Measurements from ENCODE around the gene MEF2D. TPM values are rescaled to one million over a fixed set of nuclear protein-coding genes. Genes with fewer than 3 reads are reported as not detected.

The MEF2D gene
- total RNA-seq, 2 experiments from 2014 or later = 155 to 162 TPM

DNA sequence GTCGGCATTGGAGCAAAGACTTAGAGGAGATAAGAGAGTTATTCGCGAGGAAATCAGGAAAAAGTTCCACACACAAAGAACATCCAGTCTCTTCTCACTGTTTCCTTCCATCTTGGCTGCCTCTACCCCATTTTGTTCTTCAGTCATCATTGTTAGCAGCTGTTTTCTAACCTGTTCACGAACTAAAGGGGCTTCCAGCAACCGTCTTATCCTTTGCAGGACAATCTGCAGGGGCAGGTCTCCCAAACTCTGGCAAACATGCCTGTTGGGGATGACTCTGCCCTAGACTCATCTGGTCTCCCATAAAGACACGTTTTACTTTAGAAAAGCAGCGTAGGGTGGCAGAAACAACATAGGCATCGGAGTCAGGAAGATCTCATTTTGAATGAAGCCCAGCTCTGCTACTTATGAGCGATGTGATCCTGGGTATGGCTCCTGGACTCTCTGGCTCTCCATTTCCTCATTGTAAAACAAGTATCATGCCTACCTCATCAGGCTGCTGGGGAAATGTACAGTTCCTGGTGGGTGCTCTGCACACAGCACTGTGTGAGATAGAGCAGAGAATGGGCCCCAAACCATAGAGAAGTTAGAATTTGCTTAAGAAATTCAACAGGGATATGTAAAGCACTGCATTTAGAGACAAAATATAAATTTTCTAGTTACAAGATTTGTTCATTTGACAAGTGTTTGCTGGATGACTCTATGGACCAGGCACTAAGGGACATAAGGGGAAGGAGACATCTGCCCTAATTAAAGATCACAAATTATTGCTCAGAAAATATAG is 59.7 kb downstream of the MEF2D start:
- H3K27me3 Mint-ChIP-seq = peaks cover 87% of the 10 kb centered on the region
- DNase-seq (no peak), ATAC-seq (ENCODE audit: poor library complexity) (no peak)
- intact Hi-C loops (cut with DNase I, micrococcal nuclease) = no loop called here
- H3K4me3 Mint-ChIP-seq = no peak overlapping the region
- H3K27me3 ChIP-seq (ENCODE audit: control insufficient read depth in 1 of 2, insufficient read depth in 2 of 2, low read length in 2 of 2) = peaks cover 84 to 91% of the 10 kb centered on the region in 2 experiments
- TF ChIP-seq, protein P1, sequence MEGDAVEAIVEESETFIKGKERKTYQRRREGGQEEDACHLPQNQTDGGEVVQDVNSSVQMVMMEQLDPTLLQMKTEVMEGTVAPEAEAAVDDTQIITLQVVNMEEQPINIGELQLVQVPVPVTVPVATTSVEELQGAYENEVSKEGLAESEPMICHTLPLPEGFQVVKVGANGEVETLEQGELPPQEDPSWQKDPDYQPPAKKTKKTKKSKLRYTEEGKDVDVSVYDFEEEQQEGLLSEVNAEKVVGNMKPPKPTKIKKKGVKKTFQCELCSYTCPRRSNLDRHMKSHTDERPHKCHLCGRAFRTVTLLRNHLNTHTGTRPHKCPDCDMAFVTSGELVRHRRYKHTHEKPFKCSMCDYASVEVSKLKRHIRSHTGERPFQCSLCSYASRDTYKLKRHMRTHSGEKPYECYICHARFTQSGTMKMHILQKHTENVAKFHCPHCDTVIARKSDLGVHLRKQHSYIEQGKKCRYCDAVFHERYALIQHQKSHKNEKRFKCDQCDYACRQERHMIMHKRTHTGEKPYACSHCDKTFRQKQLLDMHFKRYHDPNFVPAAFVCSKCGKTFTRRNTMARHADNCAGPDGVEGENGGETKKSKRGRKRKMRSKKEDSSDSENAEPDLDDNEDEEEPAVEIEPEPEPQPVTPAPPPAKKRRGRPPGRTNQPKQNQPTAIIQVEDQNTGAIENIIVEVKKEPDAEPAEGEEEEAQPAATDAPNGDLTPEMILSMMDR (IDR thresholded peaks at IDR 0.05) = no peak
- H3K4me3 ChIP-seq (ENCODE audit: low read length) = no peak overlapping the region
- H3K4me1 ChIP-seq (ENCODE audit: insufficient read depth, low read length) = peaks cover 31% of the 10 kb centered on the region
- no peak overlapping the region for H3K27ac Mint-ChIP-seq
- H3K36me3 Mint-ChIP-seq (ENCODE audit: low read depth) = no peaks in the 10 kb centered on the region
- peaks cover 0 to 23% of the 10 kb centered on the region in 2 experiments for H3K9me3 ChIP-seq (ENCODE audit: control insufficient read depth in 1 of 2, insufficient read depth in 1 of 2, low read length in 2 of 2)
- H3K9me3 Mint-ChIP-seq = no peaks in the 10 kb centered on the region
- H3K4me1 Mint-ChIP-seq (ENCODE audit: low read depth) = peaks cover 23% of the 10 kb centered on the region
- no peaks in the 10 kb centered on the region for H3K36me3 ChIP-seq (ENCODE audit: insufficient read depth, low read length)
- POLR2A ChIA-PET = interaction anchor here (0.6 to 1.5 kb wide), 2 partner anchors 16 kb away, joined by 3 read pairs; no protein-coding TSS in a partner anchor
- H3K27ac ChIP-seq (ENCODE audit: low read depth in 1 of 2, low read length in 2 of 2) = no peak overlapping the region
- CTCF ChIA-PET = interaction anchor here (1.7 to 4.0 kb wide), 2 partner anchors 9 to 55 kb away, joined by 3 to 40 read pairs; no protein-coding TSS in a partner anchor

DNA sequence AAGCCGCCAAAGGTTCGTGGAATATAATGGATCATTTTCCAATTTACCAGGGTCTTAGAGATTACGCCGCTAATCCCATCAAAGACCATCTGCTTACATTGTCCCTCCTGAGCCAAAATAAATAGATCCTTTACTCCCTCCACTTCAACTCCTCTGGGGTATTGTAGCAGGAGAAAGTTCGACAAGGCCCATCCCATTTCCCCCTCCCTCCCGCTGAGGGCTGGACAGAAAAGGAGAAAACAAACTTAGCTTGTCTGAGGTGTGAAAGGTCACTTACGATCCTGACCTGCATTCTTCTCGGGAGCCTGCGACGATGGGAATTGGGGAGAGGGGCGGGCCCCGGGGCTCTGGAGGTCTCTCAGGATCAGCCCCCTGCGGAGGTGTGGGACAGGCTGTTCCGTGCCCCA is 60.8 kb downstream of the MEF2D start:
- Histone ChIP-seq H3K4me3 (ENCODE audit: low read length) (no peak overlapping the region), H3K9me3 (ENCODE audit: control insufficient read depth in 1 of 2, insufficient read depth in 1 of 2, low read length in 2 of 2) (peaks cover 0 to 30% of the 10 kb centered on the region in 2 experiments), H3K4me1 (ENCODE audit: insufficient read depth, low read length) (peaks cover 37% of the 10 kb centered on the region), H3K36me3 (ENCODE audit: insufficient read depth, low read length) (no peaks in the 10 kb centered on the region), H3K27me3 (ENCODE audit: control insufficient read depth in 1 of 2, insufficient read depth in 2 of 2, low read length in 2 of 2) (peaks cover 88 to 98% of the 10 kb centered on the region in 2 experiments), H3K27ac (ENCODE audit: low read depth in 1 of 2, low read length in 2 of 2) (no peak overlapping the region)
- DNase-seq = no peak
- peaks cover 27% of the 10 kb centered on the region for H3K4me1 Mint-ChIP-seq (ENCODE audit: low read depth)
- H3K36me3 Mint-ChIP-seq (ENCODE audit: low read depth) = no peaks in the 10 kb centered on the region
- no peak overlapping the region for H3K27ac Mint-ChIP-seq
- H3K4me3 Mint-ChIP-seq = no peak overlapping the region
- TF ChIP-seq, protein P1 (IDR thresholded peaks at IDR 0.05) = no peak
- no peak for ATAC-seq (ENCODE audit: poor library complexity)
- no peaks in the 10 kb centered on the region for H3K9me3 Mint-ChIP-seq
- intact Hi-C loops (cut with DNase I, micrococcal nuclease) = no loop called here
- ChIA-PET POLR2A (no interaction called here), CTCF (interaction anchor here (0.8 to 4.0 kb wide), 3 partner anchors 8 to 57 kb away, joined by 3 to 40 read pairs (median 4); no protein-coding TSS in a partner anchor)
- peaks cover 90% of the 10 kb centered on the region for H3K27me3 Mint-ChIP-seq

DNA sequence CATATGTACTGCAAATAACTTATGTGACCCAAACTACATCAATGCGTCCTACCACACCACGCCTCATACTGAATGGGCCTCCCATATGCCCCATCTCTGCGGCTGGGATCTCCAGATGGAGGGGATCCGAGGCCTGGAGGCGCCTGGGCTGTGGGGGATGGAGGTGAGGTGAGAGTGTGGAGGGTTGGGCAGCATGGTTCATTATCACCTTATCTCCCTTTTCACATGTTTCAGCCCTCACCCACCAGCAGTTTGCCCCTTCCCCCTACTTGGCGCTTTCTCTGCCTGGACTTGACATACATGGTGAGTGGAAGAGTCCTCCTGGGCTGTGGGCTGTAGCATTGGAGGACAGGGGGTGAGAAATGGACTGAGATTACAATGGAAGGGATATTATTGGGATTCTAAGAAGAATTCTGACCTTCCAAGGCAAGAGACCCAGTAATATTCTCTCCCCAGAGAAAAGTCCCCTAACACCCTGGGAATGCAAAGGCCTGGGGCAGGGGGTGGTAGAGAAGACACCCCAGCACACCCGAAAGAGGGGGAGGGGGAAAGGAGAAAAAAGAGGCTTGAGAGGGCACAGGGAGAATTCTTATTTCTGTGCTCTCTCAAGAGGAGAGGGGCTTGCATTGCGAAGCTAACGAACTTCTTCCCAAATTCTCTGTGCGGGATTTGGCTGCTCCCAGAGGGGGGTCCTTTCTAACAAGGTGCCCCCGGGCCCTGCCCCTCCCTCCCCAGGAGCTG is 61.4 kb downstream of the MEF2D start:
- Histone ChIP-seq H3K27ac (ENCODE audit: low read depth in 1 of 2, low read length in 2 of 2) (no peak overlapping the region), H3K9me3 (ENCODE audit: control insufficient read depth in 1 of 2, insufficient read depth in 1 of 2, low read length in 2 of 2) (peaks cover 0 to 31% of the 10 kb centered on the region in 2 experiments), H3K27me3 (ENCODE audit: control insufficient read depth in 1 of 2, insufficient read depth in 2 of 2, low read length in 2 of 2) (peaks cover 86 to 98% of the 10 kb centered on the region in 2 experiments), H3K36me3 (ENCODE audit: insufficient read depth, low read length) (no peaks in the 10 kb centered on the region), H3K4me1 (ENCODE audit: insufficient read depth, low read length) (peaks cover 38% of the 10 kb centered on the region), H3K4me3 (ENCODE audit: low read length) (no peak overlapping the region)
- H3K4me1 Mint-ChIP-seq (ENCODE audit: low read depth) = peaks cover 27% of the 10 kb centered on the region
- H3K36me3 Mint-ChIP-seq (ENCODE audit: low read depth) = no peaks in the 10 kb centered on the region
- DNase-seq (no peak), ATAC-seq (ENCODE audit: poor library complexity) (no peak)
- peaks cover 90% of the 10 kb centered on the region for H3K27me3 Mint-ChIP-seq
- no peaks in the 10 kb centered on the region for H3K9me3 Mint-ChIP-seq
- TF ChIP-seq, protein P1 (IDR thresholded peaks at IDR 0.05) = no peak
- POLR2A ChIA-PET = no interaction called here
- H3K4me3 Mint-ChIP-seq = no peak overlapping the region
- intact Hi-C loops (cut with DNase I, micrococcal nuclease) = no loop called here
- no peak overlapping the region for H3K27ac Mint-ChIP-seq
- CTCF ChIA-PET = interaction anchor here (0.8 to 1.7 kb wide), 2 partner anchors 8 to 56 kb away, joined by 3 to 4 read pairs; no protein-coding TSS in a partner anchor

Data from CD4-positive, alpha-beta T cell (primary cell).